Measurements from ENCODE around the gene GALNT14. TPM values are rescaled to one million over a fixed set of nuclear protein-coding genes. Genes with fewer than 3 reads are reported as not detected.

GALNT14 gene
- total and polyA plus RNA-seq, 10 of the 15 experiments (the other 5 are each of a cell fraction or from before 2014, with no cell fraction given), result 3.7 to 17.8 (median 6.0) TPM

GRCh38 chr2:31136000-31136399, 2.2 kb downstream of the GALNT14 start:
- TF ChIP-seq TCF7 (IDR thresholded peaks at IDR 0.05; ENCODE audit: borderline replicate concordance), result no peak
- TF ChIP-seq JUNB (IDR thresholded peaks at IDR 0.05), result no peak
- TF ChIP-seq HDAC6 (IDR thresholded peaks at IDR 0.05; ENCODE audit: unreplicated experiment), result no peak
- no peak for TF ChIP-seq DPF2 (IDR thresholded peaks at IDR 0.05)
- no peak for TF ChIP-seq MAX (IDR thresholded peaks at IDR 0.05; ENCODE audit: low read depth, low read length)
- TF ChIP-seq CTCF (IDR thresholded peaks at IDR 0.05 in 2 of 3, conservative IDR thresholded peaks at IDR 0.05 in 1 of 3; ENCODE audit: control insufficient read depth in 2 of 3, extremely low read depth in 1 of 3, insufficient read depth in 1 of 3, low read depth in 3 of 3, low read length in 3 of 3), result no peak
- TF ChIP-seq STAT1 (conservative IDR thresholded peaks at IDR 0.05), result no peak
- TF ChIP-seq PAX5 (IDR thresholded peaks at IDR 0.05; ENCODE audit: borderline replicate concordance, low read depth, low read length), result no peak
- TF ChIP-seq ELK1 (IDR thresholded peaks at IDR 0.05; ENCODE audit: low read depth, low read length), result no peak
- CTCF ChIA-PET, result interaction anchor here (1.1 to 1.3 kb wide), 2 partner anchors 15 to 17 kb away, joined by 3 to 4 read pairs; no protein-coding TSS in a partner anchor
- no TSS peak for BruUV-seq (replicated peaks)
- in situ Hi-C loops (cut with MboI), result no loop called here
- RAD21 ChIA-PET (ENCODE audit: unreplicated experiment), result interaction anchor here (1.5 kb wide), 1 partner anchor 34 kb away, joined by 3 read pairs; no protein-coding TSS in a partner anchor
- H3K4me3 ChIP-seq, result no peak overlapping the region
- FAIRE-seq (no peak), DNase-seq (ENCODE audit: low read depth, low spot score) (no peak), ATAC-seq (no peak)
- no peaks in the 10 kb centered on the region for H3K36me3 ChIP-seq (ENCODE audit: control insufficient read depth in 2 of 2, insufficient read depth in 2 of 2, low read length in 1 of 2)
- H3K9ac ChIP-seq (ENCODE audit: control insufficient read depth, insufficient read depth, low read length), result no peak overlapping the region
- no peaks in the 10 kb centered on the region; the same call in 1 of the 2 replicates for H3K4me1 ChIP-seq (ENCODE audit: control insufficient read depth, insufficient read depth, low read length)
- intact Hi-C loops (cut with micrococcal nuclease; ENCODE audit: unreplicated experiment), result loop anchor here (5.0 kb wide), 1 partner anchor 104 kb away; no protein-coding TSS in a partner anchor
- no peaks in the 10 kb centered on the region for H3K79me2 ChIP-seq (ENCODE audit: control insufficient read depth, insufficient read depth, low read length)
- WGBS (ENCODE audit: insufficient coverage, insufficient replicate concordance, low lambda C conversion rate, missing lambda C conversion rate), result 4% methylated on average over 3 of the region's 3 CpGs
- H3K4me2 ChIP-seq (ENCODE audit: control insufficient read depth, insufficient read depth), result no peak overlapping the region
- no peaks in the 10 kb centered on the region for H4K20me1 ChIP-seq (ENCODE audit: control insufficient read depth, insufficient read depth)
- H3K27me3 ChIP-seq (replicated peaks in 1 of 2; ENCODE audit: control insufficient read depth in 2 of 2, insufficient read depth in 2 of 2, low read length in 1 of 2), result peaks cover 2 to 27% of the 10 kb centered on the region in 2 experiments
- SMC1A ChIA-PET (ENCODE audit: uncharacterized antibody, unreplicated experiment), result no interaction called here
- no peak overlapping the region for H2AFZ ChIP-seq (ENCODE audit: control insufficient read depth, low read depth, low read length)
- H3K9me3 ChIP-seq (replicated peaks; ENCODE audit: control insufficient read depth, insufficient read depth, low read length), result no peaks in the 10 kb centered on the region
- POLR2A ChIA-PET, result no interaction called here
- H3K27ac ChIP-seq (ENCODE audit: control insufficient read depth, insufficient read depth), result no peak overlapping the region
